Dermis microvascular lymphatic vessel endothelial cell (primary cell): ENCODE measurements around the gene ATP8B3. TPM values are rescaled to one million over a fixed set of nuclear protein-coding genes. Genes with fewer than 3 reads are reported as not detected.

Source experiments
- DNase-seq, 2 donors: peaks; one replicate each; pipeline versions ENCODE4 v3.0.0 to v3.0.0-alpha.2; 2010; ENCODE audit warnings: low read depth in 2 of 2
- total RNA-seq: library from RNA; depleted of rRNA; stranded (reverse); fragments of >200 nt; gene quantifications from 2 replicates; pipeline ENCODE4 v1.2.1, GENCODE V29; 2014

ATP8B3 gene
- total RNA-seq, 1 donor from 2014 or later, result 0.90 TPM

- no peak for DNase-seq
These were observed 24.6 kb upstream of the ATP8B3 start for GRCh38 chr19:1836458-1837221.

GRCh38 chr19:1833540-1833939, 21.5 kb upstream of the ATP8B3 start:
- no peak for DNase-seq

- no peak for DNase-seq
These were observed 20.1 kb upstream of the ATP8B3 start for GRCh38 chr19:1832046-1832663.

GRCh38 chr19:1830978-1831377, 18.9 kb upstream of the ATP8B3 start:
- DNase-seq, result no peak

GRCh38 chr19:1830568-1830967, 18.5 kb upstream of the ATP8B3 start:
- DNase-seq, result no peak

GRCh38 chr19:1829958-1830357, 17.9 kb upstream of the ATP8B3 start:
- DNase-seq, result no peak

GRCh38 chr19:1828279-1829238, 16.5 kb upstream of the ATP8B3 start:
- no peak for DNase-seq

GRCh38 chr19:1827566-1828278, 15.6 kb upstream of the ATP8B3 start:
- no peak for DNase-seq

- DNase-seq, result no peak
These were observed 14.8 kb upstream of the ATP8B3 start for GRCh38 chr19:1826557-1827521.

GRCh38 chr19:1825909-1826556, 14.0 kb upstream of the ATP8B3 start:
- DNase-seq, result peak in 1 of 2 donors; percentile 61

- no peak for DNase-seq
These were observed 12.2 kb upstream of the ATP8B3 start for GRCh38 chr19:1824252-1824622.

- no peak for DNase-seq
These were observed 11.6 kb upstream of the ATP8B3 start for GRCh38 chr19:1823539-1824251.

- DNase-seq, result no peak
These were observed 10.9 kb upstream of the ATP8B3 start for GRCh38 chr19:1823020-1823419.

- no peak for DNase-seq
These were observed 10.1 kb upstream of the ATP8B3 start for GRCh38 chr19:1822210-1822609.

- no peak for DNase-seq
These were observed 7.5 kb upstream of the ATP8B3 start for GRCh38 chr19:1819341-1820255.

GRCh38 chr19:1818549-1819195, 6.6 kb upstream of the ATP8B3 start:
- DNase-seq, result no peak

GRCh38 chr19:1817553-1818179, 5.6 kb upstream of the ATP8B3 start:
- no peak for DNase-seq
